Left ventricle myocardium inferior (tissue), 1 donor: Measurements from ENCODE around the gene ZDHHC22. TPM values are rescaled to one million over a fixed set of nuclear protein-coding genes. Genes with fewer than 3 reads are reported as not detected.
A peak's percentile ranks its signal among the peaks of the same experiment; 100 is the strongest.

Source experiments
- DNase-seq: peaks from one replicate; pipeline ENCODE4 v3.0.0-alpha.2; 2020
- H3K27ac ChIP-seq: fragments of 200-600 bp; replicated peaks from 2 replicates; pipeline ENCODE4 v1.8.0; 2021
- H3K27me3 ChIP-seq: fragments of 200-600 bp; 2 replicates; pipeline ENCODE4 v1.8.0; 2021; ENCODE audit warnings: low read depth
- H3K36me3 ChIP-seq: fragments of 200-600 bp; 2 replicates; pipeline ENCODE4 v1.8.0; 2021
- H3K4me1 ChIP-seq: fragments of 200-600 bp; 2 replicates; pipeline ENCODE4 v1.8.0; 2021
- H3K4me3 ChIP-seq: fragments of 200-600 bp; 2 replicates; pipeline ENCODE4 v1.8.0; 2021; ENCODE audit warnings: mild to moderate bottlenecking, moderate library complexity
- H3K9me3 ChIP-seq: fragments of 200-600 bp; replicated peaks from 2 replicates; pipeline ENCODE4 v1.8.0; 2021
- intact Hi-C: fragments of 100-400 bp; cut with micrococcal nuclease; formaldehyde crosslinking; loops from one replicate; pipeline ENCODE4 v1.11.0; 2022
- long read RNA-seq: library from polyadenylated mRNA; unstranded; transcript quantifications from one replicate; pipeline ENCODE4 v2.0.0, GENCODE V29; 2021
- total RNA-seq: library from RNA; stranded (reverse); fragmentation: NEBNext Ultra II Directional; extraction: Animal tissue kit (Norgen Biotek cat#: 25700); gene quantifications from one replicate; pipeline ENCODE4 v1.2.1, GENCODE V29; 2021
- TF ChIP-seq, protein P1 (sequence below): fragments of 200-600 bp; IDR thresholded peaks from 2 replicates; pipeline ENCODE4 v1.8.0; 2021; ENCODE audit warnings: antibody characterized with exemption, mild to moderate bottlenecking, borderline replicate concordance
- donor health status: DM: no; HTN: yes; CAD: no; lungs with severe emphysema.

The ZDHHC22 gene
- total RNA-seq = not detected
- long read RNA-seq = 0 reads

DNA sequence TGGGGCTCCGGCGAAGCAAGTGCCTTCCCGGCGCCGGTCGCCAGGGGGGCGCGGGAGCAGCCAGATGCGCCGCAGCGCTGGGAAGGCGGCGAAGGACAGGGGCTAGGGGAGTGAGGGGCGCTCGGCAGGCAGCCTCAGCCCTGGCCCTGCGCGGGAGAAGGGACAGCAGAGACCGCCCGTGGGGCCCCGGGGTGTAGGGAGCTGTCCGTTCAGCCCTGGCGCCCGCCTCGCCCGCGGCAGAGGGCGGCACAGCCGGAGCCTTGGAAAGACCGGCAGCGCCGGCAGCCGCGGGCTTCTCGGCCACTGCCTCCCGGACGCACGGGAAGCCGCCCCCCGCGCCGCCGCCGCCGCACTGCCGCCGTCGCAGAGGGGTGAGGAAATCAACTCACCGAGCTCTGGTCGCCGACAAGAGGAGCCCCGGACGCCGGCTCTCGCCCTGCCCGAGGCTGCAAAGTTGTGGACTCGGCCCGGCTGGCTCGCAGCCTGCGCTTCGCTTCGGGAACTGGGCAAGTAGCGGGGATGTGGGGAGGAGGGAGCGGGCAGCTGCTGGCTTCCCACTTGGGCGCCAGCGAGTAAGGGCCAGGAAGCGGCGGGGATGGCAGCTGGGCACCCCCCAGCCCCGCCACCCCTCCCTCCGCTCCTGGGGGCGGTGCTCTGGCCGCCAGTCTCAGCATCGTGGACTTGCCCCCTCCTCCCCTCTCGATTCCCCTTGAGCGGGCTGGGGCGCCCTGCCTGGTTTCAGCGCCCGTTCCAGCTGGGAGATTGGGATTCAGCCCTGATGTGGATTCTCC, at the start of gene ZDHHC22:
ZDHHC22 (minus strand) TSS at position 578 of the 791 bp plus-strand sequence. CDS start 2,053 bp downstream, outside the sequence.
- Histone ChIP-seq H3K27me3 (peaks cover 100% of the 10 kb centered on the region), H3K4me1 (peaks cover 29% of the 10 kb centered on the region), H3K36me3 (no peaks in the 10 kb centered on the region), H3K27ac (no peak within 1 kb of the TSS), H3K4me3 (peak within 1 kb of the TSS; percentile 60), H3K9me3 (no peaks in the 10 kb centered on the region)
- intact Hi-C loops = no loop called here
- no peak for DNase-seq
- TF ChIP-seq, protein P1, sequence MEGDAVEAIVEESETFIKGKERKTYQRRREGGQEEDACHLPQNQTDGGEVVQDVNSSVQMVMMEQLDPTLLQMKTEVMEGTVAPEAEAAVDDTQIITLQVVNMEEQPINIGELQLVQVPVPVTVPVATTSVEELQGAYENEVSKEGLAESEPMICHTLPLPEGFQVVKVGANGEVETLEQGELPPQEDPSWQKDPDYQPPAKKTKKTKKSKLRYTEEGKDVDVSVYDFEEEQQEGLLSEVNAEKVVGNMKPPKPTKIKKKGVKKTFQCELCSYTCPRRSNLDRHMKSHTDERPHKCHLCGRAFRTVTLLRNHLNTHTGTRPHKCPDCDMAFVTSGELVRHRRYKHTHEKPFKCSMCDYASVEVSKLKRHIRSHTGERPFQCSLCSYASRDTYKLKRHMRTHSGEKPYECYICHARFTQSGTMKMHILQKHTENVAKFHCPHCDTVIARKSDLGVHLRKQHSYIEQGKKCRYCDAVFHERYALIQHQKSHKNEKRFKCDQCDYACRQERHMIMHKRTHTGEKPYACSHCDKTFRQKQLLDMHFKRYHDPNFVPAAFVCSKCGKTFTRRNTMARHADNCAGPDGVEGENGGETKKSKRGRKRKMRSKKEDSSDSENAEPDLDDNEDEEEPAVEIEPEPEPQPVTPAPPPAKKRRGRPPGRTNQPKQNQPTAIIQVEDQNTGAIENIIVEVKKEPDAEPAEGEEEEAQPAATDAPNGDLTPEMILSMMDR = peak; percentile 51

DNA sequence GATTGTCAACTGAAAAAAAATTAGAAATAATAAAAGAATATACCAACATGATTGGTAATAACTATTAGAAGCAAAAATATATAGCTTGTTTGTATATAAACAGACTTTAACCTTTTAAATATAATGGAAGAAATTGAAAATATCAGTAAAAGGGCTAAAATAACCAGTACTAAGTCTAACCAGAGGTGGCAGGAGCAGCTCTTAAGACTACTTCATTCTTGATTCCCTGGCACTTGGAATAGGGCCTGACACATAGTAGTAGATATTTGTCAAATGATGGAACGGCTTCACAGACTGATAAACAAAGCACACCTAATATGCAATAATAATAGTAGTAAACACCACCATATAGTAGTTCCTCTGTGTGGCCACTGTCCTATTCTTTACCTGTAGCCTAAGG, 49.4 kb upstream of the ZDHHC22 start:
- H3K27ac ChIP-seq = no peak overlapping the region
- peaks cover 4% of the 10 kb centered on the region for H3K4me1 ChIP-seq
- H3K9me3 ChIP-seq = no peaks in the 10 kb centered on the region
- TF ChIP-seq, protein P1 = no peak
- peaks cover 66% of the 10 kb centered on the region for H3K27me3 ChIP-seq
- H3K4me3 ChIP-seq = no peak overlapping the region
- no peak for DNase-seq
- no peaks in the 10 kb centered on the region for H3K36me3 ChIP-seq
- intact Hi-C loops = no loop called here

GRCh38 chr14:77189479-77189878, 47.9 kb upstream of the ZDHHC22 start:
- Histone ChIP-seq H3K27me3 (peaks cover 67% of the 10 kb centered on the region), H3K36me3 (no peaks in the 10 kb centered on the region), H3K4me3 (no peak overlapping the region), H3K9me3 (no peaks in the 10 kb centered on the region), H3K4me1 (peaks cover 4% of the 10 kb centered on the region), H3K27ac (no peak overlapping the region)
- no peak for DNase-seq
- intact Hi-C loops = no loop called here
- TF ChIP-seq, protein P1 = no peak

- Histone ChIP-seq H3K4me3 (no peak overlapping the region), H3K36me3 (no peaks in the 10 kb centered on the region), H3K9me3 (no peaks in the 10 kb centered on the region), H3K27me3 (peaks cover 79% of the 10 kb centered on the region), H3K27ac (no peak overlapping the region), H3K4me1 (peaks cover 4% of the 10 kb centered on the region)
- intact Hi-C loops = no loop called here
- TF ChIP-seq, protein P1 = no peak
- no peak for DNase-seq
Observed at GRCh38 chr14:77187649-77188012, 46.0 kb upstream of the ZDHHC22 start.

DNA sequence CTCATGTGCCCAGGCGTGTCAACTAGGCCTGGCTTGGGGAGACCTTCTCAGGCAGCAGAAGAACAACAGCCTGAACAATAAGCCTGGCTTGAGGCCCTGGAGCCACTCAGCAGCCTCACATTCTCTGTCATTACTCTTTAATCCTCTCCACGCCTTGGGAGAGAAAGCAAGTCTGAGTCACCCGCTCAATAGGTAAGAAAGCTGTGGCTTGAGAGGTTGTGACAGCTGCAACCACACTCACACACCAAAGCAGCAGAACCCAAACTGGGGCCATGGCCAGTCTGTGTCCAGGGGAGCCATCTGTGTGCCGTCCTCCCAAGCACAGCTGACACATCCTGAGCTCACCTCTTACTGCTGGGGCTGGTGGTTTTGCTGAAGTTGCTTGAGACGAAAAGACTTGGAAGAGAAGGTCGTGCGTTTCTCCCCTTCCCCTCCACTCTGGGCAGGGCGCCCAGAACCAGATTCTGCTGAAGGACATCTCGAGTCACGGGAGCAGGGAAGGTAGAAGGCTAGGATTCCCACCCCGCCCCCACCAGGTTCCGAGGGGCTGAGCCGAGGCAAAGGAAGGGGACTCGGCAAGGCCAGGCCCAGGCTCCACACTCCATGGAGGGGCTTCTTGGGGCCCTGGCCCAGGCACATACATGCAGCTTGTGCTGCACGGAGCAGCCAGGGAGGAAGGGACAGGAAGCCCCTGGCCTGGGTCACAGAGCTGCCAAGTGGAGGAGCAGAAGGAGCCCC, 45.5 kb upstream of the ZDHHC22 start:
- H3K36me3 ChIP-seq = no peaks in the 10 kb centered on the region
- TF ChIP-seq, protein P1 = no peak
- no peak for DNase-seq
- no peak overlapping the region for H3K27ac ChIP-seq
- peaks cover 7% of the 10 kb centered on the region for H3K4me1 ChIP-seq
- H3K4me3 ChIP-seq = no peak overlapping the region
- peaks cover 79% of the 10 kb centered on the region for H3K27me3 ChIP-seq
- H3K9me3 ChIP-seq = no peaks in the 10 kb centered on the region
- intact Hi-C loops = no loop called here
